OCI-LY7 (cell line): Measurements from ENCODE around the gene CARD8.

Source experiments
- CTCF ChIP-seq: fragments of 200-600 bp; sonication (generic); conservative IDR thresholded peaks from 2 replicates; pipeline ENCODE4 v1.5.1; 2014; ENCODE audit warnings: mild to moderate bottlenecking, antibody characterized with exemption, low read length, moderate library complexity, mixed read lengths
- EZH2phosphoT487 ChIP-seq: fragments of 200-600 bp; sonication (generic); IDR thresholded peaks from 2 replicates; pipeline ENCODE4 v1.6.1; 2018; ENCODE audit warnings: low read depth, borderline replicate concordance, mild to moderate bottlenecking, mixed run types, antibody characterized with exemption, low read length, moderate library complexity, mixed read lengths

- TF ChIP-seq CTCF, result no peak
- no peak for TF ChIP-seq EZH2phosphoT487
These were observed 87.0 kb downstream of the CARD8 start for GRCh38 chr19:48168689-48169088.
